HG02870 (cell line): ENCODE measurements around the gene TBL1X.

ENCODE experiments used
- ATAC-seq: cut with Tn5 transposase; IDR thresholded peaks from one replicate; pipeline ENCODE4 v1.9.1; 2021; ENCODE audit warnings: mild to moderate bottlenecking, moderate library complexity; ENCODE audit not compliant: unreplicated experiment

Gene TBL1X

DNA sequence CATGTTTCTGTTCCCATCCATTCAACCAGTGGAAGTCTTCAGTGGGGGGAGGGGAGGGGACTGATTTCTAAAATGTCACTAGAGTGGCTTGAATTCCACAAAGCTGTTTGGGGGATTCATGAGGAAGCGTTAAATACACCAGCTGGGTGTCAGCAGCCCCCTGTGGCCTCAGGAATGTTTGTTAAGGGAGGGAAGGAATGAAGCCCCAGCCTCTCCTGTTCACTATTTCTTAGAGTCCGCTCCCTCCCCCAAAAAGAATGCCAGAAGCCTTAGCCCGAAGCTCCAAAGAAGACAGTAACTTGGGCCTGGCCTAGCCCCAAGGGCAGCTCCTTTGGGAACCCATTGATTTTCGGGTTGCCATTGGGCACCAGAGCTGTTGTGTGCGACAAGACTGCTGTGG, 324.7 kb downstream of the TBL1X start:
- no peak for ATAC-seq
